ENCODE results near the gene CCDC169.
"Not testable (repeated sequence)": the region's sequence is repeated elsewhere in the genome, so short reads cannot be mapped to it uniquely, and the experiment has no call there.

Gene CCDC169

DNA sequence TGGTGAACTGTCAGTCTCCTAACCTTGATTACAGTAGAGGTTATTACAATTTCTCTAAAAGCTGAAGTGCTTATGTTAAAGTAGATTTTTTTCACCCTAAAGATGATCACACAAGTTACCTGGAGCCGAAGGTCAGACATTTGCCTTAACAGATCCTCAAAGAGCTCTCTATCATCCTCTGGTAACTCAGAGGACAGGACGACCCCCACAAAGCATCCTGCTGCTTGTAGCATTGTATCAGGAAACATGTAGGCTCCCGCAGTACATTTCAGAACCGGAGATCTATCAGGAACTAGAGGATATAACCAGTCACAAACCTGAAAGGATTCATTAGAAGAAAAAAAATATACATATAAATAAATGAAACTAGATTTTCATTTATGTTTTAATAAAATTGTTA lies 33.7 kb upstream of the CCDC169 start:
- no peak overlapping the region for H3K4me3 ChIP-seq (ENCODE audit: low read length)
- no peak for TF ChIP-seq ZNF274 (IDR thresholded peaks at IDR 0.05; ENCODE audit: low read depth, low read length)

DNA sequence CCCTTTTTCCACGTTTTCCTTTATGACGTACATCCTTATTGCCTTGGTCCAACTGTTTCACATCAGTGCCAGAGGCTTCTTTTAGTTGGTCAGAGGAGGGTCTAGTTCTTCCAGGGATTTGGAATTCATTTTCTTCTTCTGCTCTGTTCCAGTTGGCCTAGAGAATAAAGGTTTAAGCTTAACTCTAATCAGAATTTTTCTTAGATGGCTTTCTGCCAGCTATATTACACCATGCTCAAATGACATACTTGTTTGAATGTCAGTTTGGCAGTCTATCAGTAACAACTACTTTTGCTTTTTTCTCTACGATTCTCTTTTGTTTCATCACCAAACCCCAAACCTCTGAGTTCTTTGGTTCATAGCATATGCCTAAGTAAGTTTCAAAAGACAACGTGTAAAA lies 31.7 kb upstream of the CCDC169 start:
- no peak for TF ChIP-seq ZNF274 (IDR thresholded peaks at IDR 0.05; ENCODE audit: low read depth, low read length)
- no peak overlapping the region for H3K4me3 ChIP-seq (ENCODE audit: low read length)

DNA sequence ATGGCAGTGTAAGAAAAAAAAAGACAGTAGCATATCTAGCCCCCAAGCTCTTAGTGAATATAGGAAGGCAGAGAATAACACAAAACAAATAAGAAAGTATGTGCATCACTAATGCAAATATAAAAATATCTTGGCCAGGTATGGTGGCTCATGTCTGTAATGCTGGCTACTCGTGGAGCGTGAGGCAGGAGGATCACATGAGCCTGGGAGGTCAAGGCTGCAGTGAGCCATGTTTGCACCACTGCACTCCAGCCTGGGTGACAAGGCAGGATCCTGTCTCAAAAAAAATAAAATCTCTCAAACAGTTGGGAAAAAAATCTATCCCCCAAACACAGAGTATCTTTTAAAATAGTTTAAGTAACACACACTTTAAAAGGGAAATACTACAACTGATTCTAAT lies 31.2 kb upstream of the CCDC169 start:
- no peak for TF ChIP-seq ZNF274 (IDR thresholded peaks at IDR 0.05; ENCODE audit: low read depth, low read length)
- H3K4me3 ChIP-seq (ENCODE audit: low read length) = no peak overlapping the region

DNA sequence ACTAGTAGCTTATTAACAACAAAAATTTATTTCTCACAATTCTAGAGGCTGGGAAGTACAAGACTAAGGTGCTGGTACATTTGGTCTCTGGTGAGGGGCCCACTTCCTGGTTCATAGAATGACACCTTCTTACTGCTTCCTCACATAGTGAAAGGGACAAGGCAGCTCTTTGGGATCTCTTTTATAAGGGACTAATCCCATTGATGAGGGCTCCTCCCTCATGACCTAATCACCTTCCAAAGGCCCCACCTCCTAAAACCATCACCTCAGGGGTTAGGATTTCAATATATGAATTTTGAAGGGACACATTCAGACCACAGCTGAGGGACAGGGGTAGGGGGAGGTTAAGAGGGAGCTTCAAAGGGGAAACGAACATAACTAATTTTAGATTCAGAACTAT lies 28.3 kb upstream of the CCDC169 start:
- TF ChIP-seq ZNF274 (IDR thresholded peaks at IDR 0.05; ENCODE audit: low read depth, low read length) = no peak

DNA sequence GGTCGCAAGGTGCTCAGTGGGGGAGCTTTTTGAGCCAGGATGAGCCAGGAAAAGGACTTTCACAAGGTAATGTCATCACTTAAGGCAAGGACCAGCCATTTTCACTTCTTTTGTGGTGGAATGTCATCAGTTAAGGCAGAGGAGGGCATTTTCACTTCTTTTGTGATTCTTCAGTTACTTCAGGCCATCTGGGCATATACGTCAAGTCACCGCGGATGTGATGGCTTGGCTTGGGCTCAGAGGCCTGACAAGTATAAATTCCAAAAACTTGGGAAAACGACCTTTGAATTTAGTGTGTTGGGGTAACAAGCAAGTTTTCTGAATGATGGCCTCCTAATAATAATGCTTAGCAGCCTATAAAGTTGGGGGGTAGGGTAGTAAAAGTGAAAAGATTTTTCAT lies 27.3 kb upstream of the CCDC169 start:
- not testable (repeated sequence) for H3K4me3 ChIP-seq (ENCODE audit: low read length)

More for the DNA sequence above, 28.3 kb upstream of the CCDC169 start:
- H3K4me3 ChIP-seq (ENCODE audit: low read length) = no peak overlapping the region

DNA sequence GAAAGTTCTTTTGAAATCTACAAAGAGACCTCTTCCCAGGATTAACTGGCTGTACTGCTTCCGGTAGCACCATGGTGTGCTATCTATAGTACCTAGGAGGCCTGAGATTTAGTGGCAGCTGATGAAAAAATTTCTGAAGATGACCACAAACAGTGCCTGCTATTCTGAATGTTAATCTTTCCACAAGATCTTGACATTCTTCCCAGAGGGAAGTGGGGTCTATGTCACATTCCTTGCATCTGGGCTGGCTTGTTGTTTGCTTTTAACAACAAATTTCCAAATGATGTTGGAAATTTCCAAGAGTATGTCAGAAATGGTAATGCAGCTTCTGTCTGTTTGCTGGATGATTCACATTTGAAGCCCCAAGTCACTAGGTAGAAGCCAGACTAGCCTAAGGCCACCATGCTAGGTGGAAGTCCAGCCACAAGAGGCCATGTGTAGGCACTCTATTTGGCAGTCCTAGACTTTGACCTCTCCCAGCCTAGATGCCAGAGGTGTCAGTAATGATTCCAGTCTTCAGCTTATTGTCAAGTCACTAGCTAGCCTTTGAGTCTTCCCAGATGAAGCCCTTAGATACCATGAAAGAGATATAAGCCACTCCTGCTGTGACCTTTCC lies 26.4 kb upstream of the CCDC169 start:
- no peak overlapping the region for H3K4me3 ChIP-seq (ENCODE audit: low read length)
- no peak for TF ChIP-seq ZNF274 (IDR thresholded peaks at IDR 0.05; ENCODE audit: low read depth, low read length)

DNA sequence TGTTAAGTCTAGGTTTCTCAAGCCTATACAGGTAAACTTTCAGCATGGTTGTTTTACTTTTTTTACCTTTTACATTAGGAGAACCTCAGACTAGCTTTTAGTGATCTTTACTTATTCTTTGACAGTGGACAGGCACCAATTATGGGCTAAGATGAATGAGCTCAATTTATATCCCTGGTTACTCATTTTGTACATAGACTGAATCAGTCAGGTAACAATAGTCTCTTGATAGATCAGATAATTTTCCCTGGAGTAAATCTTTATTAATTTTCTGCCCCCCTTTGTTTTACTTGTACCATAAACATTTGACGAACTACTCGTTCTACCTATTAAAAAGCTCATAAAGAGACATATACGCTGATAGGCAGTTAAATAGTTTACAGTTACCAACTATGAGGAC lies 25.8 kb upstream of the CCDC169 start:
- no peak overlapping the region for H3K4me3 ChIP-seq (ENCODE audit: low read length)
- no peak for TF ChIP-seq ZNF274 (IDR thresholded peaks at IDR 0.05; ENCODE audit: low read depth, low read length)

DNA sequence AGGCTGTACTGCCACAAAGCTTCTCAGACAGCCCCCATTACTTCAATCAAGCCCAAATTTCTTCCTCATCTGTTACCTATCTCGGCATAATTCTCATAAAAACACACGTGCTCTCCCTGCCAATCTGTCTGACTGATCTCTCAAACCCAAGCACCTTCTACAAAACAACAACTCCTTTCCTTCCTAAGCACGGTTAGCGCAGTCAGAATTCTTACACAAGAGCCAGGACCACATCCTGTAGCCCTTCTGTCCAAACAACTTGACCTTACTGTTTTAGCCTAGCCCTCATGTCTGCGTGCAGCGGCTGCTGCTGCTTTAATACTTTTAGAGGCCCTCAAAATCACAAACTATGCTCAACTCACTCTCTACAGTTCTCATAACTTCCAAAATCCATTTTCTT lies 22.2 kb upstream of the CCDC169 start:
- not testable (repeated sequence) for H3K4me3 ChIP-seq (ENCODE audit: low read length)

DNA sequence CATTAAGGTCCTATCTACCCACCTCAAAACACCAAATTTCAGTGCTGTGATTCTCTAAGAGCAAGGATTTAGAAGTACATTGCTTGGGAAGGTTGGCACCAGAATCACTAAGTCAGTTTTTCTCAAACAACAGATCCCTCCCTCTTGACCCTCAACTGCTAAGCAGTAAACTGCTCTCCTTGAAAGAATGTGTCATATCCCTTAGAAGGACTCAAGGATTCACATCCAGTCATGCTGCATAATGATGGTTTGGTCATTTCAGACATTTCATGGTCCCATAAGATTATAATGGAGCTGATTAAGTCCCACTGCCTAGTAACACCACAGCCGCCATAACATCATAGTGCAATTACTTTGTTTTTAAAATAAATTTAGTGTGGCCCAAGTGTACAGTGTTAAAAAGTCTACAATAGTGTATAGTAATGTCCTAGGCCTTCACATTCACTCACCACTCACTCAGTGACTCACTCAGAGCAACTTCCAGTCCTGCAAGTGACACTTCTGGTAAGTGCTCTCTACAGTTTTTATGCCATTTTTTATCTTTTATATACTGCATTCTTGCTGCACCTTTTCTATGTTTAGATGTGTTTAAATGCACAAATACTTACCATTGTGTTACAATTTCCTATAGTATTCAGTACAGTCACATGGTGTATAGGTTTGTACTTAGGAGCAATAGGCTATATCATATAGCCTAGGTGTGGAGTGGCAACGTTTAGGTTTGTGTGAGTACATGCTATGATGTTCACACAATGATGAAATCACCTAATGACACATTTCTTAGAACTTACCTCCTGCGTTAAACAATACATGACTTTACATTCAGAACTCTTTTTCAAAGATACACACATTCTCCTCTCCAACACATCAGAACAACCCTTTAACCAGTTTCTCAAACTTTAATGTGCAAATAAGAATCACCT lies 15.7 kb upstream of the CCDC169 start:
- no peak overlapping the region for H3K4me3 ChIP-seq (ENCODE audit: low read length)
- no peak for TF ChIP-seq ZNF274 (IDR thresholded peaks at IDR 0.05; ENCODE audit: low read depth, low read length)

DNA sequence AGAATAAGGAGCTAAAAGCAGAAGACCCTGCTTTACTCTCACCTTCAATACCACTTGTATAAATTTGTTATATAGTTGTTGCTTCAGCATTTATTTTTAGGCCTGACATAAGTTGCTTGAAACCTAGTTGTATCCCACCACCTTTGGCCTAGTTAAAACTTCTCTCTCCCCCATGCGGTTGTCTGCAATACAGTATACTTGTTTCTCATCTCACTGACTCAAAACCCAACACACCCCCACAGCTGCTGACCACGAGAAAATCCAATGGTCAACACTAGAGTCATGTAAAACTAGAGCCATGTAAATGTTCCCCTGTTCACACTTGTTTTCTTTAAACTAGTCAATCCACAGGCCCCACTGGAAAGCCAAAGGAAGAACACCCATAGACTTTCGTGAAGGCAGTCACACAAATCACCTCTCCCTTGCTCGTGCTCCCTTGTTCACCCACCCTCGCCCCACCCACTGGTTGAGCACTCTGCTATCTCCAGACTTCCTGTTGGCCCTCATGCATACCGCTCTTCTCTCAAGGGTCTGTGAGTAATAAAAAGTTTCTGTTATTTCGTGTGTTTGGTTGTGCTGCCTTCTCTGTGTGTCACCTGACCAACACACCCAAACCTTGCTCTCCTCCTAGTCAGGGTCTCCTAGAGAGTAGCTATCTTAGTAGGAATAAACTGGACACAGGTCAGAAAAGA lies 12.9 kb upstream of the CCDC169 start:
- no peak for TF ChIP-seq ZNF274 (IDR thresholded peaks at IDR 0.05; ENCODE audit: low read depth, low read length)
- H3K4me3 ChIP-seq (ENCODE audit: low read length) = no peak overlapping the region

DNA sequence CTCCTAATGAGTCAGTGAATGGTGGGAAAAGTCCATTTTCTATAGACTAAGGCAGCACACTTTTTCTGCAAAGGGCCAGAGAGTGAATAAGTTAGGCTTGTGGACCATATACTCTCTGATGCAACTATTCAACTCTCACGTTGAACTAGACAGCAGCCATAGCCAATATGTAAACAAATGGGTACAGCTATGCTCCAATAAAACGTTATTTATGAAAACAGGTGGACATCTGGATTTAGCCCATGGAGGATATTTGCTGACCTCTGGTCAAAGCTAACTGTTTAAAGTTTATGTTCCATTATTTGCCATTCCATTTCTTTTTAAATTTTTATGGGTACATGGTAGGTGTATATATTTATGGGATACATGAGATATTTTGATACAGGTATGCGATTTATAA lies 4.7 kb upstream of the CCDC169 start:
- no peak overlapping the region for H3K4me3 ChIP-seq (ENCODE audit: low read length)
- TF ChIP-seq ZNF274 (IDR thresholded peaks at IDR 0.05; ENCODE audit: low read depth, low read length) = no peak

DNA sequence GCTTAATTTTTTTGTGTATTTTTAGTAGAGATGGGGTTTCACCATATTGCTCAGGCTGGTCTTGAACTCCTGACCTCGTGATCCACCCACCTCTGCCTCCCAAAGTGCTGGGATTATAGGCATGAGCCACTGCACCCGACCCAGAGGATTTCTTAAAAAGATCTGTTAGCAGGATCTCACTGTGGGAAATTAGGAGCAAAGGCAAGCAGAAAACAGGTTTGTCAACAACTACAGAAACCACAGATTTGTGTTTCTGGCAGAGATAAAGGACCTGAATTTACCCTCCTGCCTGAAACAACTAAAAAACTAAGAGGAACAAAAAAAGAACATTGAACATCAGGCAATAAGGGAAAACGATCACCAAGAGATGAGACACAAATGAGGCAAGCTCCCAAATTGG lies 1.9 kb upstream of the CCDC169 start:
- H3K4me3 ChIP-seq (ENCODE audit: low read length) = not testable (repeated sequence)

DNA sequence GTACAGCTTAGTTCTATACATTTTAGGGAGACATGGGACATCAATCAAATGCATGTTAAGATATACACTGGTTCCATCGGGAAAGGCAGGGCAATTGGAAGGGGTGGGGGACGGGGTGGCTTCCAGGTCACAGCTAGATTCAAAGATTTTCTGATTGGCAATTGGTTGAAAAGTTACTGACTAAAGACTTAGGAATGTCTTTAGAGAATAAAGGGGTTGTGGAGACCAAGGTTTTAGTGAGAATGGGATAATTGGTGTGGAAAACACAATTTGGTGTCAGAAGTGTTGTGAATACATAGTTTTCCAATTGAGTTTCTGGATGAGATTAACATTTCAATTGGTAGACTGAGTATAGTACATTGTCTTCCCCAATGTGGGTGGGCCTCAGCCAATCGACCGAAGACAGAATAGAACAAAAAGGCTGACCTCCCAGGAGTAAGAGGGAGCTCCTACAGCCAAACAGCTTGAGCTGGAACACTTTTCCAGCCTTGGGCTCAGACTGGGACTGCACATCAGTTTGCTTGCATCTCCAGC lies 988 bp upstream of the CCDC169 start:
- TF ChIP-seq ZNF274 (IDR thresholded peaks at IDR 0.05; ENCODE audit: low read depth, low read length) = no peak

DNA sequence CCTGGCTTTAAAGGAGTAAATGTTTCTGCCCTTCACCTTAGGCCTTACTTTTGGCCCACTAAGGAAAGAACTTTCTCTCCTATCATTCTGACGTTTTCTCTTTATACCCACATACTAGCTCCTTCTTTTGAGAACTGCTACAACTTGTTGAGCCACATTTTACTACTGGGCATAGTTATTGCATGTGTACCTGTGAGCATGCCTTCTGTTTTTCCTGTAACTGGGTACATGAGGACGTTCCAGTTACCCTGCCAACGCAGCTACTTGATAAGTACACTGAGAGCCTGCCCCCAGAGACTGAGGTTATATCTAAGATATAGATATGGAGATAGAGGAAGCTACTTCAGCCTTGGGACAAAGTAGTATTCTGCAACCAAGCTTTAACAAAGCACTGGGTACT lies 3.5 kb downstream of the CCDC169 start:
- no peak for TF ChIP-seq ZNF274 (IDR thresholded peaks at IDR 0.05; ENCODE audit: low read depth, low read length)
- H3K4me3 ChIP-seq (ENCODE audit: low read length) = no peak overlapping the region

More for the DNA sequence above, 988 bp upstream of the CCDC169 start:
- no peak overlapping the region for H3K4me3 ChIP-seq (ENCODE audit: low read length)

DNA sequence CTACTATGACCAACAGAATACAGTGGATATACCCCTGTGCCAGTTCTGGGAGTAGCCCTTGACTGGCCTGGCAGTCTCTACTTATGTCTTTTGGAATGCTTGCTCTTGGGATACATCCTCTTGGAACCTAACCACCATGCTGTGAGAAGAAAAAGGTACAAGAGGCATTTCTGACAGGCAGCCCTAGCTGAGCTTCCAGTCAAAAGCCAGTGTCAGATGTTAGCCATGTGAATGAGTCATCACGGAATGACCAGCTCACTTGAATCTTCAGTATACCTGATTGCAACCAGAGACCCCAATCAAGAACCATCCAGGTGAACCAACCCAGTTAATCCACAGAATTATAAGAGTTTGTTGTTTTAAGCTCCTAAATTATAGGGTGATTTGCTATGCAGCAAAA lies 4.1 kb downstream of the CCDC169 start:
- TF ChIP-seq ZNF274 (IDR thresholded peaks at IDR 0.05; ENCODE audit: low read depth, low read length) = no peak
- no peak overlapping the region for H3K4me3 ChIP-seq (ENCODE audit: low read length)
